DMS114 treated with DMSO at 0.1 percent for 48 hours (cell line): ENCODE data around the gene PCSK6.
"Not testable (repeated sequence)": the region's sequence is repeated elsewhere in the genome, so short reads cannot be mapped to it uniquely, and the experiment has no call there.

Source experiments
- DNase-seq: peaks from one replicate; lab custom pipeline; 2025; ENCODE audit not compliant: unreplicated experiment; lab: John Stamatoyannopoulos, UW

PCSK6 gene

GRCh38 chr15:101434032-101434920, 55.2 kb downstream of the PCSK6 start:
- DNase-seq: no peak

- DNase-seq: no peak
Measured at GRCh38 chr15:101433396-101433795, 56.1 kb downstream of the PCSK6 start.

GRCh38 chr15:101432982-101433381, 56.5 kb downstream of the PCSK6 start:
- no peak for DNase-seq

DNA sequence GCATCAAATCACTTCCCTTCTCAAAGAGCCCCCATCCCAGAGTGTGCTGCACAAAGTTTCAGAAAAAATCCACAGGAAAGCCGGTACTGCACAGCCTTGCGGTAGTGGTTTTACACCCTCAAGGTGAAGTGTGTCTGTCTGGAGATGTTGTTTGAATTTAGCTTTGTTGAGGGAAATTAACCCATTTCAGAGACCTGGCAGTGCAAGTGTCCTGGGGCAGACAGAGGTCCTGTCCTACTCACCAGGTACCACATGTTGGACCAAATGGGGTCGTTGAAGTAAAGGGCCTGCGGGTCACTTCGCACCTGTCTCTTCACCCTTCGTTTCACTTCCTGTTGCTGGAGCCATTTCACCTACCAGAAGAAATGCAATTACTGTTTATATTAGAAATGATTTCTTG, 57.8 kb downstream of the PCSK6 start:
- no peak for DNase-seq

GRCh38 chr15:101431301-101431700, 58.2 kb downstream of the PCSK6 start:
- DNase-seq: no peak

GRCh38 chr15:101429646-101430045, 59.9 kb downstream of the PCSK6 start:
- DNase-seq: no peak

DNA sequence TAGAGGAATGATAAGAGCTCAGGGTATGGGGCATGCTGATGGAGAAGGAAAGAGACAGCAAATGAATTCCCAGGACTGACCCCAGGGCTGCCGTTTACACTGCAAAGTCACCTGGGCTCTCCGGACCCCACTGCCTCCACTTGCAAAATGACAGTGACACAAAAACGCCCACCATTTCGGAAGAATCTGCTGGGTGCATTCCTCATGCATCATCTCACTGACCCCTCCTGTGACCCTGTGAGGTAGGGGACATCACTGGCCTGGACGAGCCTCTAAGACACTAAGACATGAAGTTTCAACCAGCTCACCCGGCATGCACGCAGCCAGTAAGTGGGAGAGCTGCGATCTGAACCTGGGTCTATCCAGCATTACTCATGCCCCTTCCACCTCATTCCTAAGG, 60.3 kb downstream of the PCSK6 start:
- DNase-seq: no peak

- no peak for DNase-seq
Measured at GRCh38 chr15:101428758-101429157, 60.7 kb downstream of the PCSK6 start.

DNA sequence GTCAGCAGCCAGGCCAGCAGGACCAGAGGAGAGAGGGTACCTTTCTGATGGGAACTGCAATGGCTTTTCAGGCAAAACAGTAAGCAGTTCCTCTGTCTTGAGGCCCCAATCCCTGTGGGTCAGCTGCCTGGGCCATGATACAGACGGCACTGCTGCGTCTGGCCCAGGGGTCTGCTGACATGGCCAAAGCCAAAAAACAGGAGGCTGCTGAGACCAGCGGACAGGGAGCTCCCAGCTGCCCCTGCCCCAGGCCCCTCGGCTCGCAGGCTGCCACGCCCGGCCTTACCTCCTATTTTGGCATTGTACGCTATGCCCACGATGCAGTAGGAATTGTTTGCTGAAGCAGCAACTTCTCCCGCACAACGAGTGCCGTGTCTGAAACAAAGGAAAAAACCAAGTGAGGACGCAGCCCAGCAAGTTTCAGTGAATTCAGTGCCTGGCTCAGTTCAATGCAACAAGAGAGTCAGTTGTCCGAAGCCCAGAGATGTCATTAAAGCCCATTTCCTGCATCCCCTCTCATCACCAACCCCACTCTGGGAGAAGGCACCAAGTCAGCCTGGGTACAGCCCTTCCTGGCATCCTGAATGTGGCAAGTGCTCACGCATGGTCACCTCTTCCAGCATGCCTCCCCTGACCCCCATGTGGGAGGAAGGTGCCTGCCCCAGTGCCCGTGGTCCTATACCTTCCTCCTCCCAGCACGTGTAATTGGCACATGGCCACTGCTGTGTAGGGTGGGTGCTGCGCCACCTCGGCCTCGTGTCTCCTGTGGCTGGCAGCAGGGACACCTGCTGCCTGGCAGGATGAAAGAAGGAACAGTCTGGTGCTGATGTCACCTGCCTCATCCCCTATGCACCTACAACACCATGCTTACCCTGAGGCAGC, 61.7 kb downstream of the PCSK6 start:
- DNase-seq: no peak

DNA sequence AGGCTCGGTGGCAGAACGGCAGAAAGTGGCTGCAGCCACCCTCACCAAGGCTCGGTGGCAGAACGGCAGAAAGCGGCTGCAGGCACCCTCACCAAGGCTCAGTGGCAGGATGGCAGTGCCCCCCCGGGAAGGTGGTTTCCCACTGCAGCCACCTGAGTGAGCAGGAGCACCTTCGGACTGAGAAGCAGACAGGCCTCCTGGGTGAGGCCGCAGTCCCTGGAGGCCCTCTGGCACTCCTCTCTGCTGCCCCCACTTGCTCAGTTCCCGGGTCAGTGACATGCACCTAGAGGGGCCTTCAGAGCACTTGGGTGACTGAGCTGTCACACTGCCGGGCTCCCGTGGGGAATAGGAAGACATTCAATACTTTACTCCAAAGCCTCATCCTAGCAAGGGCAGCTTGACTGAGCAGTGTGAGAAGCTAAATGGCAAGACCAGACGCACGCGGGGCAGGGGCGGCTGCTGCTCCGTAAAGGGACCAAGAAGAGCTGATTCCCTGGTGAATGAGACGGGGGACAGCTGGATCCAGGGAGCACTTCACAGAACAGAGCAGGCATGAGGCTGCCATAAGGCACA, 62.7 kb downstream of the PCSK6 start:
- DNase-seq: no peak

DNA sequence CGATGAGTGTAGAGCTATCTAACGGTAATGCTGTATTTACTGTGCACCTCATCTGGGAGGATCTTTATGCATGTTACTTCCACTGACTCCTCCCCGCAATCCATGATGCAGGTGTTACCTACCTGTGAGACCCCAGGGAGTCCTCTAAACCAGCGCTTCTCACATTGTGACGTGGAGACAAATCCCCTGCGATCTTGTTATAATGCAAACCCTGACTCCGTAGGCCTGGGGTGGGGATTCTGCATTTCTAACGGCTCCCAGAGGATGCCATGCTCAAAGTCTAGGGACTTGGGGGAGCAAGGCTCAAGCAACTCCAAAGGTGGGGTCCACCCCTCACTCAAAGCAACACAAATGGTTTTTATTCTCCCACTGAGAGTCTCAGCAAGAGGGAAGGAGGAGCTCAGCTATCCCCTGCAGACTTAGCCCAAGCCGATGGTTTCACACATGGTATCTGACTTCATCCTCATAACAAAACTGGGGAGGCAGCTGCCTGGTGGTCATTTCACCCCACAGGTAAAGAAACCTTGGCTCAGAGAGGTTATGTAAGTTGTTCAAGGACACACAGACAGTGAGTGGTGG, 63.6 kb downstream of the PCSK6 start:
- DNase-seq: no peak

DNA sequence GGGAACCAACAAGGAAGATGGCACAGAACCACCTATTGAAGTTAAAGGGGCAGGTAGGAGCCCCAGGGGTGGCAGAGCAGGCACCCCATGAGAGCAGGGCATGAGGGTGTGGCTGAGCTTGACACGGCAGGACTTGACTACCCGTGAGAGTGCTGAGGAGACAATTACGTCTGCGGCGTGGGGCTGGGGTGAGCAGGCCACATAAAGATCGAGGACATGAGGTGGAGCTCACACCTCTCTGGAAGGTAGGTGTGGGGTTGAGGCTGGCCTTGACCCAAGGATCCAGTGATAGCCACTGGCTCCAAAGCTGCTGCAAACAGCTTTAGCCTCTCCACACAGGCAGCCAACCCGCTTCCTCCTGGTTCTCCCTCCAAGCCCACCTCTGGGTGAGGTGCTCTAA, 64.5 kb downstream of the PCSK6 start:
- DNase-seq: no peak

DNA sequence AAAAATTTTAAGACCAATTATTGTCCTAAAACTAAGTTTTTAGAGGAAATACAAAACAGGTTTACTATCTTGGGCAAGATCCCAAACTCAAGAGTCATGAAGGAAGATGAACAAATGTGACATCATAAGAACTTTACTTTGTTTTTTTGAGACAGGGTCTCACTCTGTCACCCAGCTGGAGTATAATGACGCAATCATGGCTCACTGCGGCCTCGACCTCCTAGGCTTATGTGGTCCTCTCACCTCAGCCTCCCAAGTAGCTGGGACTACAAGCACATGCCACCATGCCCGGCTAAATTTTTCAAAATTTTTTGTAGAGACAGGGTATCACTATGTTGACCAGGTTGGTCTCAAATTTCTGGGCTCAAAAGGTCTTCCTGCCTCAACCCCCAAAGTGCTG, 69.3 kb downstream of the PCSK6 start:
- DNase-seq: no peak

GRCh38 chr15:101416475-101416874, 73.0 kb downstream of the PCSK6 start:
- DNase-seq: not testable (repeated sequence)

- DNase-seq: no peak
Measured at GRCh38 chr15:101413239-101413638, 76.3 kb downstream of the PCSK6 start.

DNA sequence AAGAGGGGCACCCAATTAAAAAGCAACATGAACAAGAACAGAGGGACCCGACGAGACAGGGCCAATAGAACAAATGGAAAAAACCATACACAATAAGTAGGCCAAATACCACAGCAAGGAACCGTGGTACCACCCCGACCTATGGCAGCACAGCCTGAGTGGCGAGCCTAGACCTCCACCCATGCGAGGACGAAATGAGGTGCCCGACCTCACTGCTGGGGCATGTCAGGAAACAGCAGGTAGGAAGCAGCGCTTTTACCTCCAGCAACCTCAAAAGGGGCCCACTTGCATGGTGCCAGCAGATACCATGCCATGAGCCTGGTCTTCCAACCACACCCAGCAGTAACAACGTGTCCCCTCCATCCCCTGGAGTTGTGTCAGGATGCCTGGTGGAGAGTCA, 77.9 kb downstream of the PCSK6 start:
- no peak for DNase-seq

GRCh38 chr15:101411085-101411484, 78.4 kb downstream of the PCSK6 start:
- DNase-seq: no peak

- DNase-seq: no peak
Measured at GRCh38 chr15:101410612-101411011, 78.9 kb downstream of the PCSK6 start.

GRCh38 chr15:101409621-101410020, 79.9 kb downstream of the PCSK6 start:
- no peak for DNase-seq

DNA sequence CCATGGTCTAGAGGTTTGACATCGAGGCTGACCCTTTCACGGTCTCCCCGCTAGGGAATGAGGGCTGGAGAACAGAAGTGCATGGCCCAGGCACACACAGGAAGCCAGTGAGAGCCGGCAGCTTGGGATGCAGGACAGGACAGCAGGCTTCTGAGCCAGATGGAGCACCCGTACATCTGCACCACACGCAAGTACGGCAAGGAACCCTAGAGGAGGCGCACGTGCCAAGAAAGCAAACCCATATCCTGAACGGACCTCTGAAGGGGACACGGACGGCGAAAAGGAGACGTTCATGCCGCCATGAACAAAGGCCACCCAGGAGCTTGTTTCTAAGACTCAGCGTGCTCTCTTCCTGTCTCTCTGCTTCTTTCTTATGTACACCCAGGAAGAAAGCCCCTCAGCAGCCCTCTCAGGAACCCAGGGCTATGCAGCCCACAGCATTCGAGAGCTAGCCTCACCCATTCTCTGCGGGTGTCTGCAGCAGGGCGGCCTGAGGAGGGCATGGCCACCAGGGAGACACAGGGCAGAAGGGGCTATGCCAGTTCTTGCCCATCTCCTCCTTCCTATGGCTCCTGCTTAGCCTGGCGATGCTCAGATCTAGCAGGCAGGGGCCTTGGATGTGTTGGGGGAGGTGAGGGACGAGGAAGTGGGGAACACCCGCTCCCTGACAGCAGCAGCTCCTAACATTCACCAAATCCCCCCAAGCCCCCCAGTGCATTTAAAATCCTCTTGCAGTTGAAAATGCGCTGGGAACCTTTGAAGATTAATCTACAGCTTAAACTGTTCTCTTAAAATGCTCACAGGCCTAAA, 81.3 kb downstream of the PCSK6 start:
- no peak for DNase-seq

DNA sequence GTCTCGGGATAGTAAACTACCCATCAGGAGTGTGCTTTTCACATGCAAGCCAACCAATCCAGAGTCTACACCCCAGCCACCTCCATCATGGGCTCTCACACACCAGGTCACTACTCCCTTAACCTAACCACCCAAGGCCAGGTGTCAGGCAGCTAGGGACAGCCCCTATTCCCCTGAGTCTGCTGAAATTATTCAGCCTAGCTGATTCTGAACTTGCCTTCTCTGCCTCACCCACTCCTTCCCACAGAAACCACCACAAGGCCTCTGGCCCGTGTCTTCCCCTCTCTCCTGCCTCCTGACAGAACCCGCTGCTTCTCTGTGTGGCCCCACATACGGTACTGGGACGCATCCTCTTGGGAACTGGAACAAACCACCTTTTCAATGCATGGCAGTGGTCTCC, 82.1 kb downstream of the PCSK6 start:
- no peak for DNase-seq
